AG04449 (cell line): ENCODE data around the gene SLC9A9.

ENCODE experiments used
- CTCF ChIA-PET: fragments of 350-600 bp; formaldehyde crosslinking; extraction: SDS; loops from one replicate; lab custom pipeline; 2021; ENCODE audit warnings: antibody characterized with exemption; lab: Yijun Ruan, JAX
- POLR2A ChIA-PET: fragments of 400-600, 350-600 bp; formaldehyde crosslinking; extraction: SDS; loops from one replicate; lab custom pipeline; 2020; ENCODE audit warnings: antibody characterized with exemption, inconsistent platforms; lab: Yijun Ruan, JAX
- DNase-seq: peaks from one replicate; pipeline ENCODE4 v3.0.0-alpha.2; 2010; ENCODE audit warnings: low read depth, low spot score
- H3K4me3 ChIP-seq: 2 replicates; pipeline ENCODE4 v1.5.1; 2011; ENCODE audit warnings: low read depth, mild to moderate bottlenecking, control low read depth, low read length
- CTCF ChIP-seq: IDR thresholded peaks from one replicate; pipeline ENCODE4 v1.5.1; 2011; ENCODE audit warnings: mild to moderate bottlenecking, moderate library complexity, low read length, control low read depth, inconsistent platforms; ENCODE audit not compliant: insufficient read depth; ENCODE audit errors: missing control alignments

SLC9A9 gene

DNA sequence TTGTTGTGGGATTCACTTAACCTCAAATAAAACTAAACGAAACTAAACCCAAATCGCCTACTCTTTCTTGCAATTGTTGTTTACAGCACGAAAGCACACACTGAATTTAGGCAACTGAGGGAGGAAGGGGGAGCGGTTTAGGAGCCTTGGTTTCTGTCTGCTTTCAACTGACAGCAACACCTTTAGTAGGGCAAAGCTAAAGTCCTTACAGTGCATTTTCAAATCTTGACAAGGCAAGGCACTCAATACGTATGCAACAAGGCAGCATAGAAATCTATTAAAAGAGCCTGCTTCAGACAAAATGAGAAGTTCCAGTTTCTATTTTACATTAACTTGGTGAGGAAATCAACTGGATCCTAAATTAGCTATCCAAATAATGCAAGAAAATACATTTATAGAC is 554.1 kb downstream of the SLC9A9 start:
- H3K4me3 ChIP-seq, result no peak overlapping the region
- POLR2A ChIA-PET, result no interaction called here
- no peak for TF ChIP-seq CTCF
- CTCF ChIA-PET, result no interaction called here
- DNase-seq, result no peak

GRCh38 chr3:143291836-143292447 is 556.3 kb downstream of the SLC9A9 start:
- POLR2A ChIA-PET, result no interaction called here
- no peak for TF ChIP-seq CTCF

DNA sequence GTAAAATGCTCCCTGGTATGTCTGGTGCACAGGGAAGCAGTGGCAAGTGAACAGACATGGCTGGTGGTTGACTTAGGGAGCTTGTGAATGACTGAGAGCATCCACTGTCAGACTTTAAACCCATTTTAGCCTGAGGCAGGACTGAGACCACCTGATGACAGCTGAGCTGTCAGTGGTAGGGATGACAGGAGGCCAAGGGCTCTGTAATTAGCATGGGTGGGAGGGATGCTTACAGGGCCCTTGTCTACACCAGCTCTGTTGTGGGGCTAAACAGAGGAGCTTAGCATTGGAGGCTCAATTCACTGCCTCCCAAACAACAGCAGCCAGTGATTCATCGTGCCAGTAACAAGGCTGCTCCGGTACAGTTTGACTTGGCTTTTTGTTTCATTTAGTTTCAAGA is 559.3 kb downstream of the SLC9A9 start:
- ChIA-PET POLR2A (no interaction called here), CTCF (no interaction called here)
- TF ChIP-seq CTCF, result no peak
- DNase-seq, result no peak
- H3K4me3 ChIP-seq, result no peak overlapping the region

More at GRCh38 chr3:143291836-143292447, 556.3 kb downstream of the SLC9A9 start:
- CTCF ChIA-PET, result interaction anchor here (1.4 kb wide), 1 partner anchor 171 kb away, joined by 3 read pairs; no protein-coding TSS in a partner anchor
- DNase-seq, result no peak
- H3K4me3 ChIP-seq, result no peak overlapping the region

GRCh38 chr3:143287403-143287802 is 560.9 kb downstream of the SLC9A9 start:
- ChIA-PET POLR2A (no interaction called here), CTCF (no interaction called here)
- TF ChIP-seq CTCF, result no peak
- DNase-seq, result no peak
- H3K4me3 ChIP-seq, result no peak overlapping the region

DNA sequence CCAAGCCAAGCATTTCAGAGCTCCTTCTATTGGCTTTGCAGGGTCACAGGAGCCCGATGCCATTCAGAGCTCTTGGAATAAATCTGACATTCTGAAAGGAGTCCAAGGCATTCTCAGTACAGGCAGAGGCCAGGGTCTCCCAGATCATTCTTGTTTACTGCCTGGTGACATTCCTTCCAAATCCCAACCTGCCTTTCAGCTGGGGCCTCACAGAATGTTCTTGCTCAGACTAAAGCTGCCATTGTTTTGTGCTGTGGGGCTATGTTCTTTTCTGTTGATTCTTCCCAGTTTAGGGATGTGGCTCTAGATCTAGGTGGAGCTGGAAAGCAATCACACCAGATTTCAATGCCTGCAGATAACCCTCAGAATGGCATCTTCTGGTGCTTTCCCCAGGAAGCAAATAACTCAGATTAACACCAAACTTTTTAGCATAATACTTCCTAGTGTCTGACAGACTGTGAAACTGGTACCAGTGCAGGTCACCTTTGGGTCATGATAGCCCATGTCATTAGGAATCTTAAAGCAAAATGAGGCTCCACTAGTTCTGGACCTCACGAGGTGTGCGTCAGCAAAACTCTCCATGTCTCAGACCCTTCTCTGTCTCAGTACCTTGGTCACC is 561.8 kb downstream of the SLC9A9 start:
- POLR2A ChIA-PET, result no interaction called here
- CTCF ChIA-PET, result no interaction called here

More for the DNA sequence above, 561.8 kb downstream of the SLC9A9 start:
- TF ChIP-seq CTCF, result no peak
- no peak for DNase-seq
- no peak overlapping the region for H3K4me3 ChIP-seq
